Measurements from ENCODE around the gene SIGLEC14.
"Not testable (repeated sequence)": the region's sequence is repeated elsewhere in the genome, so short reads cannot be mapped to it uniquely, and the experiment has no call there.

Gene SIGLEC14

GRCh38 chr19:51676566-51677083 lies 30.0 kb upstream of the SIGLEC14 start:
- Histone ChIP-seq H3K27ac (no peak overlapping the region), H2AFZ (ENCODE audit: low read depth) (no peak overlapping the region), H3K79me2 (ENCODE audit: insufficient read depth, low read depth) (no peaks in the 10 kb centered on the region), H4K20me1 (ENCODE audit: insufficient read depth) (no peaks in the 10 kb centered on the region), H3K4me2 (no peak overlapping the region), H3K9ac (no peak overlapping the region), H3K4me3 (IDR thresholded peaks at IDR 0.05; ENCODE audit: insufficient read depth, low read depth, low read length) (no peak overlapping the region), H3K4me1 (ENCODE audit: low read depth, poor library complexity, severe bottlenecking) (no peaks in the 10 kb centered on the region), H3K36me3 (ENCODE audit: insufficient read depth) (no peaks in the 10 kb centered on the region), H3K27me3 (ENCODE audit: insufficient read depth, low read depth) (no peaks in the 10 kb centered on the region)
- no peak for TF ChIP-seq CTCF (conservative IDR thresholded peaks at IDR 0.05; ENCODE audit: low read depth, low read length)

- not testable (repeated sequence) for H3K4me1 ChIP-seq (ENCODE audit: low read depth, poor library complexity, severe bottlenecking); H3K4me2 ChIP-seq; H3K4me3 ChIP-seq (IDR thresholded peaks at IDR 0.05; ENCODE audit: insufficient read depth, low read depth, low read length); H3K36me3 ChIP-seq (ENCODE audit: insufficient read depth); H2AFZ ChIP-seq (ENCODE audit: low read depth); H4K20me1 ChIP-seq (ENCODE audit: insufficient read depth); H3K27me3 ChIP-seq (ENCODE audit: insufficient read depth, low read depth); H3K27ac ChIP-seq; H3K9ac ChIP-seq; H3K79me2 ChIP-seq (ENCODE audit: insufficient read depth, low read depth)
- peak; percentile 31; the same call in 1 of the 2 replicates for TF ChIP-seq CTCF (conservative IDR thresholded peaks at IDR 0.05; ENCODE audit: low read depth, low read length)
Observed at GRCh38 chr19:51675911-51676565, 29.4 kb upstream of the SIGLEC14 start.

DNA sequence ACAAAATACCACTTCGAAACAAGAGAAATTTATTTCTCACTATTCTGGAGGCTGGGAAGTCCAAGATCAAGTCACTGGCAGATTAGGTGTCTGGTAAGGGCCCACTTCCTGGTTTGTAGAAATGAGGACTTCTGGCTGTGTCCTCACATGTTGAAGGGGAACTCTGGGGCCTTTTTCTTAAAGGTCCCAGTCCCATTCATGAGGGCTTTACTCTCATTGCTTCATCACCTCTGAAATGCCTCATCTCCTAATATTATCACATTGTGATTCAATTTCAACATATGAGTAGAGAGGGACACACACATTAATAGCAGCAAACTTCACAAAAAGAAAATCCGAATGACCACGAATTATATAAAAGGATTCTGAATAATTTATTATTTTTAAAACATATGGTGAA lies 21.6 kb upstream of the SIGLEC14 start:
- no peak for TF ChIP-seq CTCF (conservative IDR thresholded peaks at IDR 0.05; ENCODE audit: low read depth, low read length)
- H3K36me3 ChIP-seq (ENCODE audit: insufficient read depth), result no peaks in the 10 kb centered on the region
- H2AFZ ChIP-seq (ENCODE audit: low read depth), result no peak overlapping the region
- no peak overlapping the region for H3K27ac ChIP-seq
- H3K4me3 ChIP-seq (IDR thresholded peaks at IDR 0.05; ENCODE audit: insufficient read depth, low read depth, low read length), result no peak overlapping the region
- H3K4me2 ChIP-seq, result no peak overlapping the region
- no peaks in the 10 kb centered on the region for H3K27me3 ChIP-seq (ENCODE audit: insufficient read depth, low read depth)
- no peaks in the 10 kb centered on the region for H3K4me1 ChIP-seq (ENCODE audit: low read depth, poor library complexity, severe bottlenecking)
- H3K79me2 ChIP-seq (ENCODE audit: insufficient read depth, low read depth), result no peaks in the 10 kb centered on the region
- H3K9ac ChIP-seq, result no peak overlapping the region
- H4K20me1 ChIP-seq (ENCODE audit: insufficient read depth), result no peaks in the 10 kb centered on the region

DNA sequence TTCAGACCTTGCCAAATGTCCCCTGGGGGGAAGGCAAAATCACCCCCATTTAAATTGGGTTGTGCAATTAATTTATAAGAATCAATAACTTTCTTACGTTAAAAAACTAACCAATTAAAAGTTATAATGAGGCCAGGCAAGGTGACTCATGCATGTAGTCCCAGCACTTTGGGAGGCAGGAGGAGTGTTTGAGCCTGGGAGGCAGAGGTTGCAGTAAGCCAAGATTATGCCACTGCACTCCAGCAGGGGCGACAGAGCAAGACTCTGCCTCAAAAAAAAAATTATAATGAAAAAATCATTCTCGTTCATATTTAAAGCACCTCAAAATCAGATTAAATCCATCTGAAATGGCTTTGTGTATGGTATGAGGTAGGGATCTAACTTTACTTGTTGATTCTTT lies 18.4 kb upstream of the SIGLEC14 start:
- H2AFZ ChIP-seq (ENCODE audit: low read depth), result no peak overlapping the region
- H3K9ac ChIP-seq, result no peak overlapping the region
- no peak for TF ChIP-seq CTCF (conservative IDR thresholded peaks at IDR 0.05; ENCODE audit: low read depth, low read length)
- H3K4me3 ChIP-seq (IDR thresholded peaks at IDR 0.05; ENCODE audit: insufficient read depth, low read depth, low read length), result no peak overlapping the region
- H4K20me1 ChIP-seq (ENCODE audit: insufficient read depth), result no peaks in the 10 kb centered on the region
- H3K27me3 ChIP-seq (ENCODE audit: insufficient read depth, low read depth), result no peaks in the 10 kb centered on the region
- no peaks in the 10 kb centered on the region for H3K4me1 ChIP-seq (ENCODE audit: low read depth, poor library complexity, severe bottlenecking)
- no peak overlapping the region for H3K27ac ChIP-seq
- H3K4me2 ChIP-seq, result no peak overlapping the region
- no peaks in the 10 kb centered on the region for H3K79me2 ChIP-seq (ENCODE audit: insufficient read depth, low read depth)
- H3K36me3 ChIP-seq (ENCODE audit: insufficient read depth), result no peaks in the 10 kb centered on the region
